NCI-H2196 (cell line): ENCODE results near the gene CXCL16.
"Not testable (repeated sequence)": the region's sequence is repeated elsewhere in the genome, so short reads cannot be mapped to it uniquely, and the experiment has no call there.

ENCODE experiments used
- DNase-seq: peaks from one replicate; lab custom pipeline; 2025; ENCODE audit not compliant: unreplicated experiment; lab: John Stamatoyannopoulos, UW

The CXCL16 gene

DNA sequence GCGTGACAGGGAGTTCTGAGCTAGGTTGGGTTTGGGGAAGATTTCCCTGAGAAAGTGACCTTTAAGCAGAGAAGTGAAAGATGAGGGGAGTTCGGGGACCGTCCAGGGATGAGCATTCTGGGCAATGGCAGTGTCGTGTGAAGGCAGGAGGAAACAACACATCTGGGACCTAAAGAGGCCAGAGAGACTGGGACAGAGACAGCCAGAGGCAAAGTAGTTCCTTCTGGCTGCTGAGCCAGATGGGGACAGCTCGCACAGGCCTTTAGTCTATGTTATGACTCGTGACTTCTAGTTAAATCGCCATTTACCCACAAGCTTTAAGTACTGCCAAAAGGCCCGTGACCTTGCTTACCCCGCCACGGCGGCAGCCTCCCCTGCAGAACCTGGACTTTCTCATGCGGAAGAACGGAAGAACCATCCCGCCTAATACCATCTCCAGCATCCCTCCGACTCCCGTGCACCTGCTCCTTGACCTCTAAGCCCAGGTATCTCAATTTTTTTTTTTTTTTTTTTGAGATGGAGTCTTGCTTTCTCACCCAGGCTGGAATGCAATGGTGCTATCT lies 17.0 kb downstream of the CXCL16 start:
- DNase-seq: no peak

DNA sequence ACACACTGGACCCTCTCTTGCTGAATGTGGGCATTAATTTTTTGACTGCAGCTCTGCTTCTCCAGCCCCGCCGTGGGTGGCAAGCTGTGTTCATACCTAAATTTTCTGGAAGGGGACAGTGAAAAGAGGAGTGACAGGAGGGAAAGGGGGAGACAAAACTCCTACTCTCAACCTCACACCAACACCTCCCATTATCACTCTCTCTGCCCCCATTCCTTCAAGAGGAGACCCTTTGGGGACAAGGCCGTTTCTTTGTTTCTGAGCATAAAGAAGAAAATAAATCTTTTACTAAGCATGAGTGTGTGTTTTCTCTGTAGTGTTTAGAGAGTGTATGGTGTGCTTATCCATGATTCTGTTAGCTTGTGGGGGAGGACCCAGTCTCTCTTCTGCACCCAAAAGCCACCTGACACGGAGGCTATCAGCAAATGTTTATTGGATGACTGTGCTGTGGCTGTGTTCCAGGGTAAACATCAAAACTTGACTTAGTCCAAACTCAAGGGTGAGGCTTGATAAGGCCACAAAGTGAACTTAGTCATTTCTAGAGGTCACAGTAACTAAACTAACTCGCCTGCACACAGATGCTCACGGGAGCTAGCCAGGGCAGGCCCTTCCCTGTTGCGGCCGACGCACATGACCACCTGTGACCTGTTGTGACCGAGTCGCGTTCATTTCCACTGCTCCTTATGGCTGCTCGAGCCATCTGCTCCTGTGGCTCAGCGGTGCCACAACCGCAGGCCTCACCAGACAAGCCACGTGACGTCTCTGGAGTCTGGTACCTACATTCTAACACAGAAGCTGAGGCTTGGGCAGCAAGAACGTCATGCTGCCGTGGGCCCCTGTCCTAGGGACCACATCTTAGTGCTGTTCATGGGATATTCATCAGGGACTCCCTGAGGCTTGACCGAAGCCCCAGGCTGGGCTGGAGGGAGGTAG lies 18.3 kb downstream of the CXCL16 start:
- DNase-seq: peak; percentile 24

DNA sequence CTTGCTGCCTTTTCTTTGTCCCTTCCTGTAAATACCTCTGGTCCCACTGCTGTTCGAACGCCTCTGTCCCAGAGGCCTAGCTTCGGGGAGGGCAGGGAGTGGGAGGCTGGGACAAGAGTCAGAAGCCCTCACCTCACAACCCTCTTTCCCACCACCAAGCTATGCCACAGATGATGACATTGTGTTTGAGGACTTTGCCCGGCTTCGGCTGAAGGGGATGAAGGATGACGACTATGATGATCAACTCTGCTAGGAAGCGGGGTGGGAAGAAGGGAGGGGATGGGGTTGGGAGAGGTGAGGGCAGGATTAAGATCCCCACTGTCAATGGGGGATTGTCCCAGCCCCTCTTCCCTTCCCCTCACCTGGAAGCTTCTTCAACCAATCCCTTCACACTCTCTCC lies 18.9 kb downstream of the CXCL16 start:
- DNase-seq: no peak

DNA sequence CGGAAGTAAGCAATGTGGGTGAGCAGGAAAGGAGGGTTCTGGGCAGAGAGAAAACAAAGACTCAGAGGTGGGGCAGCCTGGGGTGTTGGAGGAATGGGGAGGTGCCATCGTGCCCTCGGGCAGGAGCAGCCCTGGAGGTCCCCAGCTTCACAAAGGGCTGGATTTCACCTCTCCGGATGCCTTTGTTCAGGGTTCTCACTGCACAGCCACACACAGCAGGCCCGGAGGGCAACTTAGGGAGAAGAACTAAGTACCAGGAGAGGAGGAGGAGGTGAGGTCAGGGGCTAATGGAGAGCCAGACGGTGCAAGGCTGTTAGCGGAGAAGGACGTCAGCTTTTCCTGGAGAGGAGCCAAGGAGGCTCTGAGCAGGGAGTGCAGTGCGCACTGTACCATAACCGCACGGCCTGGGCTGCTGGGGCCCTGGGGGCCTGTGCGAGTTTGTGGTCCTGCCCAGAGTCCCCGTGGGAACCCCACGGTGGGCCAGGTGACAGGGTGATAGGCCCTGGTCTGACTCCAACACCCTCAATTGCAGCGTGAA lies 20.0 kb downstream of the CXCL16 start:
- peak; percentile 4 for DNase-seq

DNA sequence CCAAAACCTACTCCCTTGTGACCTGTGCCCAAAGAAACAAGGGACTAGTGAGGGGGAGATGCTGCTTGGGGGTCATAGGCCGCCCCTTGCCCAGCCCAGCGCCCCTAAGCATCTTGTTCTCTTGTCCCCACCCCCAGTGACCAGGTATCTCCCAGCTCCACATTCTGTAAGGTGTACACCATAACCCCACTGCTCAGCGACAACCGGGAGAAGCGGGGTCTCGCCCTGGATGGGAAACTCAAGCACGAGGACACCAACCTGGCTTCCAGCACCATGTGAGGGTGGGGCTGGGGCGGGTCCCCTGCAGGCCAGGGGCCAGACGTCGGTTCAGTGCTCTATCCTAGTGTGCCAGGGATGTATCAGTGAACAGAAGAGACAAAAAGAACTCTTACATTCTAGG lies 20.6 kb downstream of the CXCL16 start:
- DNase-seq: no peak

DNA sequence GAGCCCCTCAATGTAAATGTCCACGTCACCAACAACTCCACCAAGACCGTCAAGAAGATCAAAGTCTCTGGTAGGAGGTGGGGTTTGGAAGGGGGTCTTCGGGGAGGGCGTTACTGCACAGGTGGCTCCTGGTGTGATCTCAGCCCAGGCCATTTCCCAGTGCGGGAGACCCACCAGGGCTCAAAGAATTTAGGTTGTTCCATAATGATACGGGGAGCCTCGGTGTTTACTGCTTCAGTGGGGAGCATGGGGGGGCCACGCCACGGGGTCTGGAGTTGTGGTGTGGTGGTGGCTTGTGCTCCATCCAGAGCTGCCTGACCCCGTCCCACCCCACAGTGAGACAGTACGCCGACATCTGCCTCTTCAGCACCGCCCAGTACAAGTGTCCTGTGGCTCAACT lies 21.5 kb downstream of the CXCL16 start:
- no peak for DNase-seq

DNA sequence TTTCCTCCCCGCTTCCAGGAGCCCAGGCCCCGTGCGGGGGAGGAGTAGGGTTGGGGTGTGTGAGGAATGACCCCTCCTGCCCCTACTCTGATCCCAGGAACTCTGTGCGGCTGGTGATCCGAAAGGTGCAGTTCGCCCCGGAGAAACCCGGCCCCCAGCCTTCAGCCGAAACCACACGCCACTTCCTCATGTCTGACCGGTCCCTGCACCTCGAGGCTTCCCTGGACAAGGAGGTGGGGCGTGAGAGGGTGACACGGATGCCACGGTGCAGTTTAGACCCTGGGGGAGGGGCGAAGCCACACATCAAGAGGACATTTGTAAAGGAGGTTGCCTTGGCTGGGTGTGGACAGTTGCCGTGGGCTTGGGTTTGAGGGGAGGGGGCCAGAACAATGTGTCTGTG lies 21.9 kb downstream of the CXCL16 start:
- DNase-seq: no peak

DNA sequence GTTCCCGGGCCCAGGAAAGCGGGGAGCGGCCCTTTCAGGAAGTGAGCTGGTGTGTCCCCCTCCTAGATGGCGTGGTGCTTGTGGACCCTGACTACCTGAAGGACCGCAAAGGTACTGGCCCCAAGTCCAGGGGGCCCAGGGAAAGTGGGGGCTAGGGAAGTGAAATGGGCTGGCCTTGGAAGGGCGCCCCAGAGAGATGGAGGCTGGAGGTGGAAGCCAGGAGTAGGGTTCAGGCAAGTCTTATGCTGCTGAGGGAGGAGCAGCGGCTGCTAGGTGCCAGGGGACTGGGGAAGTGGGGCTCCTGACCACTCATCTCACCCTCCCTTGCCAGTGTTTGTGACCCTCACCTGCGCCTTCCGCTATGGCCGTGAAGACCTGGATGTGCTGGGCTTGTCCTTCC lies 23.6 kb downstream of the CXCL16 start:
- no peak for DNase-seq

DNA sequence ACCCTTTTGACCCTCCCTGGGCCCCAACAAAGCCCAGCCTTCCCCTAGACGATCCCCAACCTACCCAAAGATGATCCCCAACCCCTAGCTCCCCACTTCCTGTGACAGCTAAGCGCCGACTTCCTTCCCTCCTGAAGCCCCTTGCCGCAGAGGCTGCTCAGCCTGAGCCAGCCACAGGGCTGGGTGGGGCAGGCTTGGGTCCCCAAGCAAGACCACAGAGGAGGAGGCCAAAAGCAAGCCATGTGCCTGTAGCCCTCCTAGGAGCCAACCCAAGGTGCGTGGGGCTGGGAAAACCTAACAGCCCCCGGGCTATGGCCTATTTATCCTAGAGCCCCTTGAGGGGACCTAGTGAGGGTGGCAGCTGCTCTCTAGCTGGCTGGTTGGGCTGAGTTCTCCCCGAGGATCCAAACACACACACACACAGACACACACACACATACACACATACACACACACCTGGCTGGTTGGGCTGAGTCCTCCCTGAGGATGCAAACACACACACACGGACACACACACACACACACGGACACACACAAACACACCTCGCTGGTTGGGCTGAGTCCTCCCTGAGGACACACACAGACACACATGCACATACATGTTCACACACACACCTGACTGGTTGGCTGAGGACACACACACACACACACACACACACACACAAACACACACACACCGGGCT lies 24.5 kb downstream of the CXCL16 start:
- DNase-seq: no peak

DNA sequence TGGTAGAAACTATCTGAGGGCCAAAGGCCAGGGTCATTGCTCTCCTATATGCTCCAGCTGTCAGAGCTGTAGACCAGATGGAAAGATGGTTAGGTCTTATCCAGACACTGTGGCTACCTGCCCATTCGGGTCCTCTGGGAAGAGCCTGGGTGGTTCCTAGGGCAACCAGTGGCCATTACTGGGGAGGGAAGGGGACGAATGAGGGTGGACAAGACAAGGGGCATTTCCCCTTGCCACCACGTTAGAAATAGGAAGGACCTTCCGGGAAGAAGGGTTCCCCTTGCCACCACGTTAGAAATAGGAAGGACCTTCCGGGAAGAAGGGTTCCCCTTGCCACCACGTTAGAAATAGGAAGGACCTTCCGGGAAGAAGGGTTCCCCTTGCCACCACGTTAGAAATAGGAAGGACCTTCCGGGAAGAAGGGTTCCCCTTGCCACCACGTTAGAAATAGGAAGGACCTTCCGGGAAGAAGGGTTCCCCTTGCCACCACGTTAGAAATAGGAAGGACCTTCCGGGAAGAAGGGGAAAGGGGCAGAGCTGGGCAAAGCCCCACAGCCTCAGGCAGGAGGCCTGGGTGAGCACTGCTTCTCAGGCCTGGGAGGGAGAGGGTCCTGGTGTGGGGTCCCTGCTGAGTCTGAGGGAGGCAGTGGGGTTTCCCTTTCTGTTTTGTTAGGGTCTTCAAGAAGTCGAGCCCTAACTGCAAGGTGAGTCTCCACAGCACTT lies 25.2 kb downstream of the CXCL16 start:
- not testable (repeated sequence) for DNase-seq

DNA sequence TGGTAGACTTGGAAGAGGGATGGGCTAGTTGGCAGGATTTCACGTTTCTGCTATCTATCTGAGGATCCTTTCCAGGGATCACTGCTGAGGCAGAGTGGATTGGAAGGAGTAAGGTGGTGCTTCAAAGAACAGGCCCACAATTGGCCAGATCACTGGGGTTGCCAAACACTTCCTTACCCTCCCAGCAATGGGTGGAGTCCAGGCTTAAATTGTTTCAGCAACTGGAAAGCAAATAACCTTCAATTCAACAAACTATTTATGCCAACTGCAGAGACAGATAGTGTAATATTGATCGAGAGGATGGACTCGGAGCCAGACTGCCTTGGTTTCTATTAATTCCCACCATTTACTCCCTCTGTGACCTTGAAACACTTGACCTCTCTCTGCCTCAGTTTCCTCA lies 27.2 kb downstream of the CXCL16 start:
- DNase-seq: no peak

DNA sequence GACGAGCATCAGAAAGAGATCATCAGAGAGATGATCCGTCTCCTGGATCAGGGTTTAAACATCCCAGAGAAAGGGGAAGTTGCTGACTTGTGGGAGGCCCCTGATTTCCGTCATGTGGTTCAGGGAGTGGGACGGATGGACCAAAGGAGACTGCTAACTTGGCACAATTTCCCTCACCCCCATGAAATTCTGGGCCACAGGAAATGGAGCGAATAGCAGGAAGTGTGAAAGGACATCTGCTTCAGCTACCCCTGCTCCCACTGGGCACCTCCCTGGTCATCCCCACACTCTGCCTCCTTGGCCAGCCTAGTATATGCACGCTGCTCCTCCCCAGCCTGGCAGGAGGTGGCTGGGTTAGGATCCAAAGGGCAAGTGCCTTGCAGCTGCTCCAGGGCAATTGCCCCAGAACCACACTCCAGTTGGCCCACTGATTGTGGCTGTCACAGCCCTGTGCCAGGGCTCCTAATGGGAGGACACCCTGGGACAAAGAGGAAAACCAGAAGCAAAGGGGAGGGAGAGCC lies 28.0 kb downstream of the CXCL16 start:
- DNase-seq: no peak

DNA sequence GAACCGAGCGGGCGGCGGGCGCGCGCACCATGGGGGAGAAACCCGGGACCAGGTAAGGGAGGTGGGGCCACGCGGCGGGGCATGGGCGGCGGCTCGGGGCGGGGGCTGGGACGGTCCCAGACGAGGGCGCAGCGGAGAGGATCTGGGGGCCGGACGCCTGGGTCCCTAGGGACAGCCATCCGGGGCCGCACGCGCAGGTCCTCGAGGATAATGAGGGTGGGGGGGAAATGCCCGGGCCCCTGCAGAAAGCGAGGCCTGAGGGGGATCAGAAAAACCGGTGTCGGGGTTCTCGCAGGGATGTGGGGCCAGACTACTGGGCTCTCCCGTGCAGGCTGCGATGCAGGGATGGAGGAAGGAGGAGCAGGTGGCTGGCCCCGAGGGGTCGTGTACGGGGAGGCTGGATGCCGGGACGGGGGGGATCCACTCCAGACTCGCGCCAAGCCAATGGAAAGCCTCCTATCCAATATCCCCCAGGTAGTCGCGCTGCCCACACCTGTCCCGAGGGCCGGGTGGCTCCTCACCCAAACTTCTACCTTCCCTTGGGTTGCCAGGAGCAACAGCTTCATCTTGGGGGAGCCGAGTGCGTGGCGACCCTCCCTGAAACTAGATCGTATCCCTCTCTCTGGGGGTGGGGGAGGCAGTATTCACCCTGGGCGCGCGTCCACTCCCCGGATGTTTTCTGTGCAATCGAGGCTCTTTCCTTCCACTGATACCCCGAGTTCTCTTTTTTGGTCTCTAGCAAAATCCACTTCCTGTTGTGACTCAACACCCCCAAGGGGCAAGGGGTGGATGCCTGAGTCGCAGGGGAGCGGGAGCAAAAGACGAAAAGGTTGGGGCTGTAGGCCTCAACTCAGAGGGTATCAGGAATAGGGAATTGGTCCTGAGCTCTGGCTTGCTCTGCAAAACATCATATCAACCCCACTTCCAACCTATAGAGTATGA lies 28.8 kb downstream of the CXCL16 start:
- DNase-seq: no peak

DNA sequence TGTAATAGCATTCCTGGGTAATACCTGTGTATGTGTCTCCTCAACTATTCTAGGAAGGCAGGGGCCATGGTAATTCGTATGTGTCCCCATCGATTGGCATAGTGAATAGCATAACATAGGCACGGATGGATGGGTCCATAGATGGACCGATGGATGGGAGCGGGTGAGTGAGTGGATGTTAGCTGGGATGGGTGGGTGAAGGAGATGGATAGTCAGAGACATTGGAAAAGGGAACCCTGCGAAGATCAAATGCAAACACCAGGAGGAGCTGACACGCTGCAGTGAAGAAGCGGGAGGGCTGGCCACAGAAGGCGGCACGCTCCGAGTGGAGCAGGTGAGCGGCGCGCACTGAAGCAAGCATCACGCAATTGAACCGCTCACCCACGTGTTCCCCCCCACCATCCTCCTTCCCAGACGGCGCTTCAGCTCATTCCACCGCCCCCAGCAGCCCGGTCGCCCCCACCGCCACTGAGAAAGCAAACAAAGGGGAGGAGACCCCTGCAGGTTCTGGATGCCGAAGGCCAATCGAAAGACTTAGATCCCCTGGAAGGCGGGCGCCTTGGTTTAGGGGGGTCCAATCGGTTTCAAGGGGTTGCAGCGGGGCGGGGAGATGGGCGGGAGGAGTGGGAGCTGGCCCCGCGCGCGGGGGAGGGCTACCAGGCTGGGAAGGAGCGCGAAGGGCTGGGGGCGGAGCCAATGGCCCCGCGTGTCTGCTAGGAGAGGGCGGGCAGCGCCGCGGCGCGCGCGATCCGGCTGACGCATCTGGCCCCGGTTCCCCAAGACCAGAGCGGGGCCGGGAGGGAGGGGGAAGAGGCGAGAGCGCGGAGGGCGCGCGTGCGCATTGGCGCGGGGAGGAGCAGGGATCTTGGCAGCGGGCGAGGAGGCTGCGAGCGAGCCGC lies 29.7 kb downstream of the CXCL16 start, which contains the start of gene ARRB2:
TSS of gene ARRB2 (plus strand) at position 839 of the 899 bp plus-strand sequence. CDS start 90 bp downstream, outside the sequence.
- peak; percentile 91 for DNase-seq

DNA sequence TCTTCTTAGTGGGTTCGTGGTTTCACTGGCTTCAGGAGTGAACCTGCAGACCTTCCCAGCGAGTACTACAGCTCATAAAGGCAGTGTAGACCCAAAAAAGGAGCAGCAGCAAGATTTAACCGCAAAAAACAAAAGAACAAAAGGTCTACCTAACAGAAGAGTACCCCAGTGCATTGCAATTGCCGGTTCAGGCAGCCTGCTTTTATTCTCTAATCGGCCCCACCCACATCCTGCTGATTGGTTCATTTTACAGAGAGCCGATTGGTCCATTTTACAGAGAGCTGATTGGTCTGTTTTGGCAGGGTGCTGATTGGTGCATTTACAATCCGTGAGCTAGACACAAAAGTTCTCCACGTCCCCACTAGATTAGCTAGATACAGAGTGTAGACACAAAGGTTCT lies 31.3 kb downstream of the CXCL16 start:
- no peak for DNase-seq

DNA sequence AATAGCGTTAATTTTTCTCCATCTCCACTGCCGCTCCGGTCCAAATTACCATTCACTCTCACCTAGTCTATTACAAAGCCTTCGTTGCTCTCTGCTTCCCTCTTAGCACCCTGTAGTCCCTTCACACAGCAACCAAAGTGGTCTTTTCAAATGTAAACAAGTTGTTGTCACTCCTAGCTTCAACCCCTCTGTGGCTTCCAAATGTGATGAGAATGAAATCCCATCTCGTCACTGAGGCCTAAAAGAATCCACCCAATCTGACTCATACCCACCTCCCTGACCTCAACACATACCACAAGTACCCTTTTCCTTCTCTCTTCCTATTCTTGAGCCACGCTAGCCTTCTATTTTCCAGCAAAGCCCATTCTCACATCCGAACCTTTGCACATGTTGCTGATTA lies 33.6 kb downstream of the CXCL16 start:
- no peak for DNase-seq

DNA sequence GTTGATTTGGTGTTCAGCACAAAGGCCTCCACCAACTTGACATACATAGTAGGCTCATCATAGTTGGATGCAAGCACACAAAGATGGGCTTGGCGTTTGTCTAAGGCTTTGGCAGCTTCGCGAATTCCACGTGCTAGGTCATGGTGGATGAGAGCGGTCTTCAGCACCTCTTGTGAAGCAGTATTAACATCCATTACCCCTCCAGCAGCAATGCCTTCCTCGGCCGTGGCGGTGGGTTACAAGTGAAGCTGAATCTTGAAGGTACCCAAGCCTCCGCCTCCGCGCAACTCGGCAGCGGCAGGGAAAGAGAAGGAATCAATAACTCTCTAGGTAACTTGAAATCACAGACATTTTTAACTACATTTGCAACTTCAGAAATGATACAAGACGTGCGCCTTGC lies 34.7 kb downstream of the CXCL16 start:
- no peak for DNase-seq

DNA sequence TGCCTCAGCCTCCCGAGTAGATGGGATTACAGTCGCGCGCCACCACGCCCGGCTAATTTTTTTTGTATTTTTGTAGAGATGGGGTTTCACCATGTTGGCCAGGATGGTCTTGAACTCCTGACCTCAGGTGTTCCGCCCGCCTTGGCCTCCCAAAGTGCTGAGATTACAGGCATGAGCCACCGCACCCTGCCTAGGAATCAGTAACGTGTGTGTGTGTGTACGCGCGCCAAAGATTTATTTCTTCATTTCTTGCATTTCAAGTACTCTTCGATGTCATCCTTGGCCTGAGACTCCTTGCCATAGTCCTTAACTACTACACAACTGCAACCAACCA lies 35.2 kb downstream of the CXCL16 start:
- DNase-seq: not testable (repeated sequence)

DNA sequence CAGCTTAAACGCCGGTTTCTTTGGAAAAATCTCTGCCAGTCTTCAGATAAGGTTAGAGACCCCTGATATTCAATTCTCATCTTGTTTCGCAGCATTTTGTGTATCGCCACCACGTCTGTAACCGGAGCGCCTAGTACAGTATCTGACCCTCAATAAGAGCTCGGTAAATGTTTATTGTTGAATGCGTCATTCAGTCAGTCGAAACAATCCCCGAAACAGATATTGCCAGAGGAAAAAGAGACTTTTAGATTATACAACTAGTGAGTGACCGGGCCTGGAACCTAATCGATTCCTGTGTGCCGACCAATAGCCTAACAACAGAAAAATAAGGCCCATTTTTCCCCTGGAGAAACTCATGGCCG lies 36.4 kb downstream of the CXCL16 start:
- DNase-seq: no peak
